Activated gamma-delta T cell (primary cell): ENCODE results near the gene DNAJC13.

ENCODE experiments used
- DNase-seq: peaks from one replicate; lab custom pipeline; 2025; lab: John Stamatoyannopoulos, UW

DNAJC13 gene

DNA sequence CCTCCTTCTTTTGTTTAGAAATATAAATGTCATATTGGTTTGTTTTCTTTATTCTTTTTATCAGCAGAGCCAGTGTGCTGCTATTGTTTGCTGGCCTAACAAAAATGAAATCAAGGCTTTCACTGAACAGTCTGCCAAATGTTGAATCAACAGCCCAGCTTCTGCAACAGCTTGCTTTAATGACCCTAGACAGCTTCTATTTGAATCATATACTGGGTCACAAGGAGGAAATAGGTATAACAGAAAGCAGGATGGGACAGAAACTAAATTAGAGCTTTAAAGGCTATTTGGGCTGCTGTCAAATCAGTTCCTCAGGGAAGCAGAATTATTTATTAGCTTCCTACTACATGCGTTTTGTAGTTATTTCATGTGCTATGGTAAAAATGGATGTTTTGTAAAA, 12.1 kb upstream of the DNAJC13 start:
- no peak for DNase-seq

DNA sequence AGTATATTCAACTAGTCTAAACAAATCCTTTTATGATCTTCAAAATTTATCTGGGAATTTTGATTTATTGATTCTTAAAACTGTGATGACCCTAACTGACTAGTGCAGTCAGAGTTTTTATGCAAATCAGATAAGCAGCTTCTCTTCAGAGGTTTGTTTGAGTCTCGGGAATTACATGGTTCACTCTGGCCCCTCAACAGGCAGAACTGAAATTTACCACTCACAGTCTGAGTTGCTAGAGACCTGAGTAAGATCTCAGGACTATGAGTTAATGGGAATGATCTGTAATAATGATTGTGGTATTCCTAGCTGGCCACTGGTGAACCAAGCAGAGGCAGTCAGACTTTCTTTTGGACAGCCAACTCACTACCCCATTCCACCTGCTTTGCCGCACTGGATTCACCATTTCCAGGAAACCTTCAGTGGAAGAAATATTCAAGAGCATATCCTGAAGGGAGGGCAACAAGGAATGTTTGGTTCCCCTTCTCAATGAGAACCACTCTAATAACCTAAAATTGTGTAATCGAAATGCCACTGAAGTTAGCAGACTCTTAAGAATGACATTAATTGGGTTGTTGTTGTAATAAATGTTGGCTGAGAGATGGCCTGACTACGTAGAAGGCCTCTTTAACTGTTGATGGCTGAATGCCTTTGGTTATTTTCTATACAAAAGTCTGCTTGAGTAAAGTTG, 11.5 kb upstream of the DNAJC13 start:
- no peak for DNase-seq

DNA sequence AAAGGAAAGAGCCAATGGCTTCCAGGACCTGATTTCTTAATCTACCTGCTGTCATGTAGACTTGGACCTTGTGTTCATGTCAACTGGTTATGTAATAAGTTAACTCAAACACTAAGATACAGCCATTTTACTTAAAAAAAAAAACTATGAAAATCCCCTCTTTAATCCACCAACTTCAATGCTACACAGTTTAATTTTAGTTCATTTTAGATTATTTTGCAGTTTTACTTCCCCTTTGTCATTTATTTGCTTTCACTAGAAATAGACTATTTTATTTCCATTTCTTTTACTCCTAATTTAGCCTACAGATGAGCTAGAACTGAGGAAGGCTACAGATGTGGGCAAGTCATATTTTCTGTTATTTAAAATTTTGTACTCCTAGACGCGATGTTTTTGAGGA, 10.7 kb upstream of the DNAJC13 start:
- DNase-seq: no peak

DNA sequence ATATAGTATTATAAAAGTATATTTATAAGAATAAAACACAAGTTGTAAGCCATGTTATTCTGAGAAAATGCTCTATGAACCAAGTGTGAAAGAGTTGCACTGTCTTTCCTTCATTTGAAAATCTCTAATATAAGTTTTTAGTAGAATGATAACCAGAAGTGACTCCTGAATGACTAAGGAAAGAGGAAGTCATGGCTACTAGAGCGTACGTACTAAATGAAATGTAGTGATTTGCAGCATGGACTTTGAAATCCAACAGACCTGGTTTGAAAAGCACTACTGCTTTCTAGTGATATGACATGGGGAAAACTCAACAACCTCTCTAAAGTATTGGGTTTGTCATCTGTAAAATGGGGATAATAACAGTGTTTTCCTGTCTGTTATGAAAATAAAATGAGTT, 10.3 kb upstream of the DNAJC13 start:
- DNase-seq: no peak

DNA sequence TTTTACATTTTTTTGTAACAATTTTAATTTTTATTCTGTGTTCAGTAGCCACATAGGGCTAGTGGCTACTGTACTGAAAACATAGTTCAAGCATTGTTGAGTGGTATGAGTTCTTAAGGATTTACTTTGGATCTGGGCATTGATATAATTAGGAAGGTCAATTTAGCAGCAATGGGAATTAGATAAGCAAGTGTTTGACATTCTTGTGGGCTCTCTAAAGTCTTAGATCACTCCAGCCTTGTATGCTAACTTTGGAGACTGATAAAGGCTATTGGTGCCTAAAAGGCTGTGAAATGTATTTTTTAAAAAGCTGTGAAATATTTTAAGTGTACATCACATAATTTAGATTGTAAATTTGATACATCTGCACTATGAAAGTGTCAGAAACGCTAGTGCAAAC, 2.5 kb upstream of the DNAJC13 start:
- DNase-seq: no peak

DNA sequence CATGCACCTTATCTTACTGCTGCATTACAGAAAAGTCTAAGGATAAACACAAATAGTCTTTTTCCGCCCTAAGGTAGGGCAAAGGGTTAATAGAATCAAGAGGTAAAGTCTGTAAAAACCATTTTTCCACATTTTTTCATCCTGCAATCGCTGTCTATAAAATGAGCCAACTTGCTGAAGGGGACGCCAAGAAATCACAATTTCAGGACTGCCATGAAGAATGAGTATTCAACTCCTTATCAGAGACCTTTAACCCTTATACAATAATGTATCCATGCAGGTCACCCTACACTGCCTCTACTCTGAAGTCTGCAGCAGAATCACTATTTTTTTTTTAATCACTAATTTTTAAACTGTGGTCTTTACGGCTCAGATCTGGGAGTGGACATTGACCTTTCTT, 1.1 kb upstream of the DNAJC13 start:
- no peak for DNase-seq

DNA sequence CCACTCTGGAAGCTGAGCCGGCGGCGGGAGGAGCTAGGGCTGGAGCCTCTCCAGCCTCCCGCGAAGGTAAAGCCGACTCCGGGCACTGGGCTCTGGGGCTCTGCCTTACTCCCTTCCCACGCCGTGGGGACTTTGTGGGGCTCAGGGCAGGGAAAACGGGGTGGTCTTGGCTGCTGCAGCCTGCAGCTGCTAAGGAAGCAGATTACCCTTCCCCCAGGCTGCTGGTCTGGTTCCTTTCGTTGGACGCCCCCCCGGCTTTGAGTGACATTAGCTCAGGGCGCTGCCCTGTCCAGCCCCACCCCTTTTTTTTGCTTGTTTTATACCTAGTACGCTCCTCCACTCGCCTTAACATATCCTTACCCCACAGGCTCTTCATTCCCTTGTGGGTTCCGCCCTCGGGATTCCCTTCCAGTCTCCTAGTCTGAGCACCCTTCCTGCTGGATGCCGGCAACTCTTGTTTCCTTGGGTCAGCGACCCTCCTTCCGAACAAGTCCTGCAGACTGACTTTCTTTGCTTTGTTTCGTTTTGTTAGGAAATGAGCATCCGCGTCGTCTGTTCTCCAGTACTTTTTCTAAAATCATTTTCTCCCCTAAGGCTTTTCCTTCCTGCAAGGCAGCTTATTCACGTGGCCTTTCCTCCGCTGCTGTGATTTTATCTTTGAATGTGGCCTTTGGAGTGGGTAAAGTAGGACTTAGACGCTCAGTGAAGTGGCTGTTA, 551 bp downstream of the DNAJC13 start:
- DNase-seq: no peak

DNA sequence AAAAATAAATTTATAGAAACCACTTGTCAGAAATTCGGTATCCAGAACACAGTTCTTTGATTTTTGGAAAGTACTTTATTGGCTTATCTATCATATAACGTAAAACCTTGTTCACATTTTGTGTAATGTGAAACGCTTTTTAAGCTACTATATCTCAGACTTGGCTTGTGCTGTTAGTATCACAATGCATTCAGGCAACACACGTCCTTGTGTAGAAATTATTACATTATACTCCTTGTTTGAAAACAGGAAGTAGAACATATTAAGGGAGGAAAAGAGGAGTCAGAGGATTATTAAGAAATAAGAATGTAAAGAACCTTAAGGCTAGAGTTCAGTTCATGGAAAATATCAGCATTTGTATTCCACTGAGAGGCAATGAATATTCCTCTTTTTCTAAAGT, 1.6 kb downstream of the DNAJC13 start:
- no peak for DNase-seq

DNA sequence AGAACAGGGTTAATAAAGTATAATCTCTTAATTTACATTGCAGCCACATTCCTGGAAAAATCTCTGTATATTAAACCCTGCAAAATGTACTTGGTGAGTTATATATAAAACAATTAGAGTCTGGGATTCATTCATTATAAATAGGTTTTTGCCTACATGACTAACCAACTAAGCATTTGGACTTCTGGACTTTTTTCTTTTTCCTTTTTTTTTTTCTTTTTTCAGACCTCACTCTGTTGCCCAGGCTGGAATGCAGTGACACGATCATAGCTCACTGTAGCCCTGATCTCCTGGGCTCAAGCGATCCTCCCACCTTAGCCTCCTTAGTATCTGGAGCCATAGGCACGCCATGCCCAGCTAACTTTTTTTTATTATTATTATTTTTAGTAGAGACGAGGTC, 4.5 kb downstream of the DNAJC13 start:
- DNase-seq: no peak

DNA sequence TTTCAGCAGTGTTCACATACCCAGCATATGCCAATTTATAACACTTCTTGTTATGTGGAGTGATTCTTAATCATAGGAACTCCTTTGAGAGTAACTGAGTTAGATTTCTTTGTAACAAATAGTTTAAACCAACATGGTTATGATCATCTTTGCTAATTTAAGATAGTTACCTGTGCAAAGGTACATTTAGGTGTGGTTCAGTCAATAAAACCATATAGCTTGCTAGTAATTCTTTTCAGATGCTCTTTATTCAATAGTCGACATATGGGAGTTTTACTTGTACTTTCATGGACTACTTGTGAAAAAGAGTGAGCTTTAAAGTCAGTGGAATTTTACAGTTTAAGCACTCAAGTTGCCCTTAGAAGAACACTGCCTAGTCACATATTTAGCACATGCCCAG, 5.2 kb downstream of the DNAJC13 start:
- no peak for DNase-seq

DNA sequence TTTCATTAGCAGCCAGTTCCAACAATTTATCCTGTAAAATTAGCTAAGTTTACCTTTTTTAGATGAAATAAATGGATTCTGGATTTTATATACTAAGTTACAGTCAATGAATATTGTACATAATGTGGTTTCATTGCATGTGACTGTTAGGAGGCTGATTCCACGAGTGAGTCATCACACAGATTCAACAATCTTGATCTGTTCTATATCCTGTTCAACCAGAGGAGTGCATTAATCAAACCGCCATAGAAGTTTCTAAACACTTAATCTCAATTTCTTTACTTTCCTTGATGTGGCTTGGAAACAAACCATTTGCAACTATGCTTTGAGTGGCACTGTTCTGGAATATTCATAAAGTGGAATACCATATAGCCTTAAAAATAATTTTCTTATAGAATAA, 15.3 kb downstream of the DNAJC13 start:
- no peak for DNase-seq

DNA sequence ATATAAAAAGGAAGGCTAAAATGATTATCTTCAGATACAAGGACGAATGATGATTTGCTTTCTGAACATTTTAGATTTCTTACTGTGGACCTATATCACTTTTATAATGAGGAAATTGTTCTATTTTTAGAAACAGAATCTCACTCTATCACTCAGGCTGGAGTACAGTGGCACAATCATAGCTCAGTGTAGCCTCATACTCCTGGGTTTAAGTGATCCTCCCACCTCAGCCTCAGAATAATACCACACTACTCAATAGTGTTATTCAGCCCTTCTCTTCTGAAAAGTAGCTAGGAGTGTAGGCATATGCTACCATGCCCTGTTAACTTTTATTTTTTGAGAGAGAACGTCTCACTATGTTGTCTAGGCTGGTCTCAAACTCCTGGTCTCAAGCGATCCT, 15.8 kb downstream of the DNAJC13 start:
- no peak for DNase-seq

DNA sequence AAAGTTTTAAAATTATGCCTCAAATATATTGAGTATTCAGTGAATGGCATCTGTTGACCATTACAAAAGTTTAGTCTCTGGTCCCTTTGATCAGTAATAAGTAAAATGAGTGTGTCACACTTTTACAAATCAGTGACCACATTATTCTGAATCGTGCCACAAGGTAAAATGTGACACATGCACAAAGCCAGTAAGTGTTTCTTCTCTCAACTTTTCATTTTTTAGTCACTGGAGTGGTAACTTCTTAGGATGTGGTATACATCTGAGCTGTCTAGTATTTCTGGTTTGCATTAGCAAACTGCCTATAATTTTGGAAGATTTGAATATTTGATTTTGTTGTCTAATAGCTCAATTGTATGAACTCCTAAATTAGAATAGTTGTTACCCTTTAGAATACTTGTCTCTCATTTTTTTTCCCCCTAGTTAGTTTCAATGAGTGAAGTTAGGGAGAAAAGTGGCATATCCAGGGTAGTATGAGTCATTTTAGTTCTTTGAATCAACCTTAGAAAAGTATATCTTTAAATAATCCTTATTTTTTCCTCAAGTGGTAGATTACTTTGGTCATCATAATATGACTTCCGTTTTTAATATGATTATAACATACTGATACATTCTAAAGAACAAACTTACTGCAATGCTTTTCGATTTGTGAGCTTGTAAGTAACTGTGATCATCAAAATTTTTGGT, 18.1 kb downstream of the DNAJC13 start:
- DNase-seq: no peak

DNA sequence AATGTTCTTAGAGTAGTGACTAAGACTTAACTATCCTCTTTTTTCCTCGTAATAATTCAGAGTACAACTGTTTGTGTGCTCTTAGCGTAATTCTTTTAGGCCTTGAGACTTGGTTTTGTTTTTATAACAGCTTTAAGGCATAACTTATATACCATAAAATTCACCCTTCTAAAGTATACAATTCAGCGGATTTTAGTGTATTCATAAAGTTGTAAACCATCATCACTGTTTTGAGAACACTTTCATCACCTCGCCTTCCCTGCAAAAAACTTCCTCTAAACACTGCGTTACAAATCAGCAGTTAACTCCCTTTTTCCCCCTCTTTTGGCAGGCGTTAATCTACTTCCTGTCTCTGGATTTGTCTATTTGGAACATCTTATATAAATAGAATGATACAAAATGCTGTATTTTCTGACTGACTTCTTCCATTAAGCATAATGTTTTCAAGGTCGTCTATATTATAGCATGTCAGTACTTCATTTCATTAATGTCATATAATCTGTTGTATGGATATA, 18.7 kb downstream of the DNAJC13 start:
- DNase-seq: no peak

DNA sequence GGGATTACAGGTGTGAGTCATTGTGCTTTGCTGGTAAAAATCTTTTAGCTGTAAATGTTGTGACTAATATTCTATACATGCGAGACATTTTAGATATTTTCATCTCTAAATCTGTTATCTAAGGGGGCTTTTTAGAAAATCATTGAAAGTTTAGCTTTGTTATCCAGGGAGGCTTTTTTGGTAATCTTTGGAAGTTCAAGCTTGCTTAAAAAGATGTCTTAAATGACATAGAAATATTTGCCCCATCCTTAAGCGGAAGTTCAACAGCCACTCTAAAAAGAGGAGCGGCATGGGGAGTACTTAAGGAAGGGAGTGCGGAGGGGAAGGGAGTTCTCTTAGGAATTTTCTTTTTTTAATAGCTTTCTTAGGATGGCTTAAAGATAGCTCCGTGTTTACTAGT, 26.1 kb downstream of the DNAJC13 start:
- no peak for DNase-seq

DNA sequence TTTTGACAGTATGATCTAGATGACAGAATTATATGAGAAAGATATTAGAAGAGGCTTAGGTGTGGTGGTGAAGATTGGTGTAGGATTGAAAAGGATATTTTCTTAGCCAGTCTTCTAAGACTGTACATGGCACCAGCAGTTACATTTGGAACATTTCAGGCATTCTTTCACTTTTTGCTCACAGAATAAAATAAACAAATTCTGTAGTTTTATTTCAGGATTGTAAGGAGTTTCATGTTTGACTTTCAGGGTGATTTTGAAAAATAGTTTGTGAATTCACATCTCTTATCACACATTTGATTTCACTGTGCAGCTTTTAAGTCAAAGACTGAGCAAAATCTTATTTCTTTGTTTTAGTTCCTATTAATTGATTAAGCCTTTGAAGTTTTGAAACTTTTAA, 27.1 kb downstream of the DNAJC13 start:
- no peak for DNase-seq

DNA sequence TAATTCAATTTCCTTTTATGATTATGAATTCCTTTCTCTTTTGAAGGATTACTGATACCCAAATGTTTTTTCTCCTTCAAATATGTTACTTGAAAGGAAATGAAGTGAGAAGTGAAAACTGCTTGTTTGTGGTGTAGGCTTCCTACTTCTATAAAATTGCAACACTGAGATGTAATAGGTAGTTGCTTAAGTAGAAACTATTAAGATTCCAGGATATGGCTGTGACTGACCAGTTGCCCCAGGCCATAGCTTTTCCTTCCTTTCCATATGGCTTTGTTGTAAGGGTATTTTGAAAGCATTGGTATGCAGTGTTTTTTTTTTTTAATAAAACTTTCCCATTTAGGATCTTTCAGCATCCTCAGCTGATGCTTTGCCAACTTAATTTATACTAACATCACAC, 28.5 kb downstream of the DNAJC13 start:
- DNase-seq: no peak

DNA sequence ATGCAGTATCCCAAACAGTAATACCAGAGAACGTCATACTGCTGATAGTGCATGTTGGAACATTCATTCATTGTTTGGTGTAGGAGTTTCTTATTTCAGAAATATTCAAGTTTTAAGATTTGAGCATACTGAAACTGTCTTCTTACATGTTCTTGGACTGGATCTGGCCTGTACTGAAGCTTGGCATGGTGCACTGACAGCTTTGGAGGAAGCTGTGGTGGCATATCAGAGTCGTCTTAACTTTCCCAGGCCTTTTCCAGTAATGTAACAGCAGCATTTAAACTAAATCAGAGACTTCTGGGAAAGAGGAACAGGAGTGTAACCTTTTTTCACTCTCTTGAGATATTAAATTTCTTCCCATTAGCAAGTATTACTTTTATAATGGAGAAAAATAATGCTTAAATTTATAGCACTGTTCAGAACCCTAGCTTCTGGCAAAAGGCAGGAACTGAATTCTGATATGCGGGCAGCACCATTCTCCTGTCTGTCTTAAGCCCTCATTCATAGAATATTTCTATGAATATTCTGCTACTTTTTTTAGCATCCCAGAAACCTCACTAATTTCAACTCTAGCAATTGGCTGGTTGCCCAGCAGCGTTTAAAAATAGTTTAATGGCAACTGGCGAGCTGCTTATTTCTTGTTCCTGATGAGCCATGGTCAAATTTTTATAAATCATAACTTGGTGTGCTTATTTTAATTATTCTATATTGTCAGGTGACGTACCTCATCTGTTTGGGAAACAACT, 31.1 kb downstream of the DNAJC13 start:
- no peak for DNase-seq

DNA sequence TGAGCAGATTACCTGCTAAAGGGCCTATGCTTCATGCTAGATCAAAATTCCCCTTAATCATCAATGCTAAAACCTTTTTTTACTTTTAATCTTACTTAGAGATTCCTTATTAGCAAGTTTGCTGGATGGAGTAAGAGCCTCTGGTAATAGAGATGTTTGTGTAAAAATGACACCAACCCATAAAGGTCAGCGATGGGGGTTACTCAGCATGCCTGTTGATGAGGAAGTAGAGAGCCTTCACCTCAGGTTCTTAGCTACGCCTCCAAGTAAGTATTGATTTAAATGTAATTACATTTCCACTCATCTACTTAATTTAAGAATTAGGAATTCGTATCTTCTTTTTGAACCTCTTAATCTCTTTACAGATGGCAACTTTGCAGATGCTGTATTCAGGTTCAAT, 38.8 kb downstream of the DNAJC13 start:
- DNase-seq: no peak

DNA sequence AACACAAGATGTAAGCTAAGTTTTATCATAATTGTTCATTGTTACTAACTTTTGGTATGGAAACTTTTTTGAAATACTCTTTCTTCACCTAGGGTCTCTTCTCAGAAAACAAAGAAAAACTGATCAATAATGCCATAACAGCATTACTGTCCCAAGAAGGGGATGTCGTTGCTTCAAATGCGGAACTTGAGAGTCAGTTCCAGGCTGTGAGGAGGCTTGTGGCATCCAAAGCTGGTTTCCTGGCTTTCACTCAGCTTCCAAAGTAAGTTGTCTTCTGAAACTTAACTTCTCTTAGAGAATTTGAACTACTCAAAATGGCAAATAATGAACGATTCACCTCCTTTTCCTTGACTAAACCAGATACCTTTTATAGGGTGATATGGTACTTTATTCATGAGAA, 39.3 kb downstream of the DNAJC13 start:
- no peak for DNase-seq

DNA sequence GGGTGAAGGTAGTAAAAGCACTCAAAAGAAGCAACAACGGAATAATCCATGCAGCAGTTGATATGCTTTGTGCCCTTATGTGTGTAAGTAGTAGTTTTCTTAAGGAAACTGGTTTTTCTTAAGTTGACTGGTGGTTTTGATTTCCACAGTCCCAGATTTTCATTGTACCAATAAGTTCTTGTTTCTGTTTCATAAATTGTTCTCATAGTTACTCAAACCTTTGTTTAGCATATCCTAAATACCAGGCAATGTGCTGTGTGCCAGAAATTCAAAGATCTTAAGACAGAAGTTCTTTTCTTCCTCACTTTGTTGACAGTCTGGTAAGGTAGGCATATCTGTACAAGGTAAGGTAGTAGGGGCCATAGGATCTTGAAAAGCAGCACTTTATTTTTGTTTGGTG, 40.0 kb downstream of the DNAJC13 start:
- no peak for DNase-seq

DNA sequence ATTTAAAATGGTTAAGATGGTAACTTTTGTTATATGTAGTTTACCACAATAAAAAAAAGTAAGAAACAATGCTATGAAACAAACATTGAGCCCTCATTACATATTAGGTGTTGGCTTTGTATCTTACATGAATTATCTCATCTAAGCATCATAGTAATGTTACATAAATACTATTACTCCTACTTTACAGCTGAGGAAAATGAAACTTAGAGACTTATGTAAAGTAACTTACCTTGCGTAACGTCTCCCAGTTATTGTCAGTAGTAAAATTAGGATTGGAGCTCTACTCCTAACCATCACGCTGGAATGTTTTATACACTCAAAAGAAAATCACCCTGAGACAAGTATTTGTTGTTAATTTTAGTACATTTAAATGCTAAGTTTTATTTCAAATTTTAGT, 42.2 kb downstream of the DNAJC13 start:
- DNase-seq: no peak
